Osteocyte (in vitro differentiated cells): ENCODE measurements around the gene HGF. TPM values are rescaled to one million over a fixed set of nuclear protein-coding genes. Genes with fewer than 3 reads are reported as not detected.

ENCODE experiments used
- DNase-seq: peaks from one replicate; pipeline ENCODE4 v3.0.0; 2021; ENCODE audit warnings: mixed read lengths; ENCODE audit not compliant: unreplicated experiment; ENCODE audit errors: extremely low spot score
- H3K27ac Mint-ChIP-seq: one replicate; pipeline ENCODE4 v1.8.0; 2021; ENCODE audit warnings: mild to moderate bottlenecking, mixed read lengths; ENCODE audit not compliant: unreplicated experiment
- H3K27me3 Mint-ChIP-seq: one replicate; pipeline ENCODE4 v1.8.0; 2021; ENCODE audit warnings: mixed read lengths; ENCODE audit not compliant: unreplicated experiment
- H3K36me3 Mint-ChIP-seq: one replicate; pipeline ENCODE4 v1.8.0; 2021; ENCODE audit warnings: mixed read lengths; ENCODE audit not compliant: unreplicated experiment
- H3K4me1 Mint-ChIP-seq: one replicate; pipeline ENCODE4 v1.8.0; 2021; ENCODE audit warnings: mixed read lengths; ENCODE audit not compliant: unreplicated experiment
- H3K4me3 Mint-ChIP-seq: one replicate; pipeline ENCODE4 v1.8.0; 2021; ENCODE audit warnings: mild to moderate bottlenecking, moderate library complexity, mixed read lengths; ENCODE audit not compliant: unreplicated experiment
- H3K9me3 Mint-ChIP-seq: one replicate; pipeline ENCODE4 v1.8.0; 2021; ENCODE audit warnings: mixed read lengths; ENCODE audit not compliant: unreplicated experiment
- total RNA-seq: library from RNA; stranded (reverse); gene quantifications from 2 replicates; pipeline ENCODE4 v1.2.1, GENCODE V29; 2021
- TF ChIP-seq, protein P1 (sequence below): fragments of 200-600 bp; sonication (generic); IDR thresholded peaks from 2 replicates; pipeline ENCODE4 v1.5.0; 2021; ENCODE audit warnings: antibody characterized with exemption, mild to moderate bottlenecking, moderate library complexity

HGF gene
- total RNA-seq, 1 donor from 2014 or later, result 16.0 TPM

DNA sequence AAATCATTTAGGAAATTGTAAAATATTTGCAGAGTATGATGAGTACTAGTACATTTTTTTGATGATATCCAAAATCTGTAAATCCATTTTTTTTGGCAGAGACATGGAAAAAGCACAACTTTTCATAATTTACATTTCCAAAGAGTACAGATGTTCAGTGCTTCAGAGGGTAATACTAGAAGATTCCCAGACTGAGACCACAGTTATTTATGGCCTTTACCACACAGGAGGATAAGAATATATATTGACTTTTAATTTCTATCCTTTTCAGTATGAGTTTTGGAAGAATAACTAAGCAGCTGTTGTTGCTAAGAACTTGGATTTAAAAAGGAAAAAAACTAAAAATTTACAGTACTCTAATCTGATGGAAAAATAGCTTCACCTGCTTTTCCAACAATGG lies 61.9 kb downstream of the HGF start:
- H3K27ac Mint-ChIP-seq, result peak overlapping the region; percentile 27

DNA sequence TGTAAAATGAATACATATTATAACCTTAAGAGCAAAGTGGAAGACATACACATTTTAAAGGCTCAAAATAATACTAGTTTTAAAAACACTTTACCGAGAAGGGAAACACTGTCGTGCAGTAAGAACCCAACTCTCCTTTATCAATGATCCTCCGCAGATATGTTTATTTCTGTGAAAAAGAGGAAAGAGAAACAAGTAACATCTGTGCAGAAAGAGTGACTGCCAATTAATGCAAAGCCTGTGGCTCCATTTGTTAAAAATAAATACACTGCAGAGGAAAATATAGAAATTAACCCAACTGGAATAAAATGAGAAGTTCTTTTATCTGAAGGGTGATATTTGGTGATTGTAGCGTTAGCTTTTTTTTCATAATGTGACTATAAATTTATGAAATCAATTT lies 62.7 kb downstream of the HGF start:
- peaks cover 54% of the 10 kb centered on the region for H3K4me1 Mint-ChIP-seq
- H3K36me3 Mint-ChIP-seq, result peaks cover 48% of the 10 kb centered on the region
- no peaks in the 10 kb centered on the region for H3K9me3 Mint-ChIP-seq
- no peak overlapping the region for H3K4me3 Mint-ChIP-seq
- DNase-seq, result no peak
- TF ChIP-seq, protein P1, sequence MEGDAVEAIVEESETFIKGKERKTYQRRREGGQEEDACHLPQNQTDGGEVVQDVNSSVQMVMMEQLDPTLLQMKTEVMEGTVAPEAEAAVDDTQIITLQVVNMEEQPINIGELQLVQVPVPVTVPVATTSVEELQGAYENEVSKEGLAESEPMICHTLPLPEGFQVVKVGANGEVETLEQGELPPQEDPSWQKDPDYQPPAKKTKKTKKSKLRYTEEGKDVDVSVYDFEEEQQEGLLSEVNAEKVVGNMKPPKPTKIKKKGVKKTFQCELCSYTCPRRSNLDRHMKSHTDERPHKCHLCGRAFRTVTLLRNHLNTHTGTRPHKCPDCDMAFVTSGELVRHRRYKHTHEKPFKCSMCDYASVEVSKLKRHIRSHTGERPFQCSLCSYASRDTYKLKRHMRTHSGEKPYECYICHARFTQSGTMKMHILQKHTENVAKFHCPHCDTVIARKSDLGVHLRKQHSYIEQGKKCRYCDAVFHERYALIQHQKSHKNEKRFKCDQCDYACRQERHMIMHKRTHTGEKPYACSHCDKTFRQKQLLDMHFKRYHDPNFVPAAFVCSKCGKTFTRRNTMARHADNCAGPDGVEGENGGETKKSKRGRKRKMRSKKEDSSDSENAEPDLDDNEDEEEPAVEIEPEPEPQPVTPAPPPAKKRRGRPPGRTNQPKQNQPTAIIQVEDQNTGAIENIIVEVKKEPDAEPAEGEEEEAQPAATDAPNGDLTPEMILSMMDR, result no peak
- no peaks in the 10 kb centered on the region for H3K27me3 Mint-ChIP-seq
- peak overlapping the region; percentile 23 for H3K27ac Mint-ChIP-seq

More for the DNA sequence above, 61.9 kb downstream of the HGF start:
- Mint-ChIP-seq H3K36me3 (peaks cover 47% of the 10 kb centered on the region), H3K4me1 (peaks cover 47% of the 10 kb centered on the region), H3K27me3 (no peaks in the 10 kb centered on the region), H3K4me3 (no peak overlapping the region), H3K9me3 (no peaks in the 10 kb centered on the region)
- DNase-seq, result no peak
- TF ChIP-seq, protein P1, result no peak

DNA sequence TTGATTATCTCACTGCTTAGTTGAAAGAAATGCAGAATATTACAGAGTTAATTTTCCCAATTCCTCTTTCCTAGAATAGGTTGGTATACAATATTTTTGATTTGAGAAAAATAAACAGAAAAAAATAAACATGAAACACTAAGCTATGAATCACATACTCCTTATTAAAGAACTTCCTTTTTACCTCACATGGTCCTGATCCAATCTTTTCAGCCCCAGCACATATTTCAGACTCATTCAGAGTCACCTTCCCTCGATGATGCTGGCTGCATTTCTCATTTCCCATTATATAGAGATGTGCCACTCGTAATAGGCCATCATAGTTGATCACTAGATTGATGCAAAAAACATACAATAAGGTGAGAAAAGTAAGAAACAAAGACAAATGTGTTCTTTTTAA lies 64.6 kb downstream of the HGF start:
- no peak for DNase-seq
- no peak overlapping the region for H3K4me3 Mint-ChIP-seq
- no peaks in the 10 kb centered on the region for H3K27me3 Mint-ChIP-seq
- peaks cover 52% of the 10 kb centered on the region for H3K36me3 Mint-ChIP-seq
- no peaks in the 10 kb centered on the region for H3K9me3 Mint-ChIP-seq
- H3K4me1 Mint-ChIP-seq, result peaks cover 58% of the 10 kb centered on the region
- H3K27ac Mint-ChIP-seq, result peak overlapping the region; percentile 7
- TF ChIP-seq, protein P1, result no peak

DNA sequence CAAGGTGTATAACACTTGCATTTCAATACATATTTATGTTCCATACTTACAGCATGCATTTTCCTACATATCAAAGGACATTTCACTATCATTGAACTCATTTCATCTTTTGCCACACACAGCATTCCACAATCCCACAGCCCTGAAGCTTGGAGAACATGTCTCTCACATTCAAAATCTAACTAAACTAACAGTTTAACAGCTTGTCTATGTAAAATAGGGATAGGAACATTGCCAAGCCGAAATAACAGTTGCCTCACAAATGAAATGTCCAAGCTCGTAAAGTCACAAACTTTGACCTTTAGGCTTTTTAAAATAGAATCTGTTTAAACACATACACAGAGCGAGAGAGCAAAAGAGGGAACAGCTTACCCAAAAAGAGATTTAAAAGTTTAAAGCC lies 65.3 kb downstream of the HGF start:
- H3K4me1 Mint-ChIP-seq, result peaks cover 63% of the 10 kb centered on the region
- H3K27ac Mint-ChIP-seq, result peak overlapping the region; percentile 23
- H3K27me3 Mint-ChIP-seq, result no peaks in the 10 kb centered on the region
- DNase-seq, result no peak
- H3K4me3 Mint-ChIP-seq, result no peak overlapping the region
- no peaks in the 10 kb centered on the region for H3K9me3 Mint-ChIP-seq
- TF ChIP-seq, protein P1, result no peak
- H3K36me3 Mint-ChIP-seq, result peaks cover 55% of the 10 kb centered on the region

DNA sequence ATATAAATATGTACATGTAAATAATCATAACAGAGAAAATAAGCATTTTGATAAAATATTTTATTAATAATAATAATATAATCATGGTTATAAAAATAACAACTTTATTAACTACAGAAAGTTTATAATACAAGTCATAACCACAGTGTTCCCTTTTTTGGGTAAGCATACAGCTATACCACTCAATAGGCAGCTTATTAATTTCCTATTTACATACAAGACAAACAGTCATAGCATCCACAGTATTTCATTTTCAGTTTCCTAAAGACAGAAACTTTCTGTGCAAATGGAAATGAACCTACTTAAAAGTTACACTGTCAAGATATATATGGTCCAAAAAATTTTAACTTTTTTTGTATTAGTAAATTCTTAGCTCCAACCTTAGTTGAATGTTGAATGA lies 70.9 kb downstream of the HGF start:
- Mint-ChIP-seq H3K36me3 (peaks cover 39% of the 10 kb centered on the region), H3K4me1 (peaks cover 56% of the 10 kb centered on the region), H3K27ac (peak overlapping the region; percentile 20), H3K27me3 (no peaks in the 10 kb centered on the region), H3K4me3 (no peak overlapping the region), H3K9me3 (no peaks in the 10 kb centered on the region)
- TF ChIP-seq, protein P1, result no peak
- DNase-seq, result no peak
